DOHH2 (cell line): ENCODE data around the gene OSBPL9.

Source experiments
- H3F3A ChIP-seq: fragments of 200-600 bp; sonication (generic), shearing (Covaris generic); 2 replicates; pipeline ENCODE4 v1.6.0; 2016; ENCODE audit warnings: antibody characterized with exemption, mild to moderate bottlenecking; ENCODE audit not compliant: control insufficient read depth, insufficient read depth
- H3K27ac ChIP-seq: fragments of 200-600 bp; sonication (generic); 2 replicates; pipeline ENCODE4 v1.5.1; 2014; ENCODE audit warnings: low read depth, mild to moderate bottlenecking, low read length, moderate library complexity
- H3K27me3 ChIP-seq: fragments of 200-600 bp; sonication (generic); 2 replicates; pipeline ENCODE4 v1.6.1; 2014; ENCODE audit warnings: mild to moderate bottlenecking, low read length, mixed read lengths; ENCODE audit not compliant: control insufficient read depth
- H3K36me3 ChIP-seq: fragments of 200-600 bp; sonication (generic); 2 replicates; pipeline ENCODE4 v1.6.1; 2014; ENCODE audit warnings: mild to moderate bottlenecking, low read length, moderate library complexity, mixed read lengths; ENCODE audit not compliant: control insufficient read depth
- H3K4me1 ChIP-seq: fragments of 200-600 bp; sonication (generic); 2 replicates; pipeline ENCODE4 v1.6.1; 2014; ENCODE audit warnings: mild to moderate bottlenecking, low read length, mixed read lengths; ENCODE audit not compliant: control insufficient read depth
- H3K4me2 ChIP-seq: fragments of 200-600 bp; sonication (generic); 2 replicates; pipeline ENCODE4 v1.6.0; 2014; ENCODE audit warnings: mild to moderate bottlenecking, low read length, moderate library complexity
- H3K4me3 ChIP-seq: fragments of 200-600 bp; sonication (generic); 2 replicates; pipeline ENCODE4 v1.5.1; 2014; ENCODE audit warnings: mild to moderate bottlenecking, low read length, mixed read lengths
- H3K79me2 ChIP-seq: fragments of 200-600 bp; sonication (generic); 2 replicates; pipeline ENCODE4 v1.6.1; 2014; ENCODE audit warnings: mild to moderate bottlenecking, low read length, mixed read lengths; ENCODE audit not compliant: control insufficient read depth
- H3K9me2 ChIP-seq: fragments of 200-600 bp; sonication (generic); replicated peaks from 2 replicates; pipeline ENCODE4 v1.6.1; 2014; ENCODE audit warnings: mild to moderate bottlenecking, low read length, mixed read lengths; ENCODE audit not compliant: control insufficient read depth
- H3K9me3 ChIP-seq: fragments of 200-600 bp; sonication (generic); 2 replicates; pipeline ENCODE4 v1.6.1; 2014; ENCODE audit warnings: antibody characterized with exemption, low read length, mixed read lengths; ENCODE audit not compliant: control insufficient read depth, insufficient read depth
- H4K20me1 ChIP-seq: fragments of 200-600 bp; sonication (generic); 2 replicates; pipeline ENCODE4 v1.6.0; 2014; ENCODE audit warnings: low read depth, mild to moderate bottlenecking, antibody characterized with exemption, low read length, moderate library complexity; ENCODE audit not compliant: control insufficient read depth, insufficient read depth
- CTCF ChIP-seq: fragments of 200-600 bp; sonication (generic); IDR thresholded peaks from one replicate; pipeline ENCODE4 v1.5.1; 2014; ENCODE audit warnings: antibody characterized with exemption, mild to moderate bottlenecking, low read depth, low read length; ENCODE audit not compliant: poor library complexity, severe bottlenecking
- EZH2phosphoT487 ChIP-seq: fragments of 200-600 bp; sonication (generic); IDR thresholded peaks from 2 replicates; pipeline ENCODE4 v1.6.1; 2017; ENCODE audit warnings: borderline replicate concordance, mild to moderate bottlenecking, antibody characterized with exemption, low read length, moderate library complexity, mixed read lengths

OSBPL9 gene

GRCh38 chr1:51642739-51643142 is 25.8 kb downstream of the OSBPL9 start:
- no peak for TF ChIP-seq EZH2phosphoT487
- TF ChIP-seq CTCF, result no peak
- Histone ChIP-seq H3K4me1 (no peaks in the 10 kb centered on the region), H3K79me2 (no peaks in the 10 kb centered on the region), H3K4me2 (no peak overlapping the region), H3K9me3 (no peaks in the 10 kb centered on the region), H3K27me3 (no peaks in the 10 kb centered on the region), H3K9me2 (no peaks in the 10 kb centered on the region), H3K36me3 (no peaks in the 10 kb centered on the region), H4K20me1 (no peaks in the 10 kb centered on the region; the same call in 1 of the 2 replicates), H3F3A (no peaks in the 10 kb centered on the region), H3K27ac (no peak overlapping the region), H3K4me3 (no peak overlapping the region)

- Histone ChIP-seq H3K27ac (no peak overlapping the region), H3F3A (no peaks in the 10 kb centered on the region), H3K79me2 (no peaks in the 10 kb centered on the region), H3K4me3 (no peak overlapping the region), H3K4me1 (no peaks in the 10 kb centered on the region), H4K20me1 (no peaks in the 10 kb centered on the region; the same call in 1 of the 2 replicates), H3K9me3 (no peaks in the 10 kb centered on the region), H3K36me3 (no peaks in the 10 kb centered on the region), H3K27me3 (no peaks in the 10 kb centered on the region), H3K4me2 (no peak overlapping the region), H3K9me2 (no peaks in the 10 kb centered on the region)
- TF ChIP-seq CTCF (no peak), EZH2phosphoT487 (no peak)
Measured at GRCh38 chr1:51643362-51643761, 26.5 kb downstream of the OSBPL9 start.

GRCh38 chr1:51644020-51644419 is 27.1 kb downstream of the OSBPL9 start:
- no peak overlapping the region for H3K27ac ChIP-seq
- H3K4me3 ChIP-seq, result no peak overlapping the region
- no peaks in the 10 kb centered on the region; the same call in 1 of the 2 replicates for H4K20me1 ChIP-seq
- no peaks in the 10 kb centered on the region for H3K36me3 ChIP-seq
- H3K4me2 ChIP-seq, result no peak overlapping the region
- H3K27me3 ChIP-seq, result no peaks in the 10 kb centered on the region
- H3K79me2 ChIP-seq, result no peaks in the 10 kb centered on the region
- no peaks in the 10 kb centered on the region for H3K9me3 ChIP-seq
- no peak for TF ChIP-seq CTCF
- no peak for TF ChIP-seq EZH2phosphoT487
- H3F3A ChIP-seq, result no peaks in the 10 kb centered on the region
- no peaks in the 10 kb centered on the region for H3K9me2 ChIP-seq
- H3K4me1 ChIP-seq, result no peaks in the 10 kb centered on the region
